Activated CD8-positive, alpha-beta memory T cell treated with anti-CD3 and anti-CD28 coated beads, Interleukin-2, amount 50 U/mL, for 48 hours (primary cell): Measurements from ENCODE around the gene PLXNB3.
"Not testable (repeated sequence)": the region's sequence is repeated elsewhere in the genome, so short reads cannot be mapped to it uniquely, and the experiment has no call there.

ENCODE experiments used
- DNase-seq: peaks from one replicate; pipeline ENCODE4 v3.0.0-alpha.2; 2020

The PLXNB3 gene

GRCh38 chrX:153733651-153734240, 30.3 kb upstream of the PLXNB3 start:
- no peak for DNase-seq

- DNase-seq: no peak
Observed at GRCh38 chrX:153734871-153735270, 29.2 kb upstream of the PLXNB3 start.

GRCh38 chrX:153735274-153735673, 28.8 kb upstream of the PLXNB3 start:
- DNase-seq: no peak

GRCh38 chrX:153736071-153736820, 27.8 kb upstream of the PLXNB3 start:
- DNase-seq: no peak

- no peak for DNase-seq
Observed at GRCh38 chrX:153736871-153737441, 27.1 kb upstream of the PLXNB3 start.

GRCh38 chrX:153738056-153738605, 25.9 kb upstream of the PLXNB3 start:
- DNase-seq: no peak

GRCh38 chrX:153739754-153740486, 24.1 kb upstream of the PLXNB3 start:
- DNase-seq: no peak

- DNase-seq: no peak
Observed at GRCh38 chrX:153740631-153741222, 23.3 kb upstream of the PLXNB3 start.

- DNase-seq: no peak
Observed at GRCh38 chrX:153741446-153741845, 22.6 kb upstream of the PLXNB3 start.

GRCh38 chrX:153742111-153742510, 21.9 kb upstream of the PLXNB3 start:
- not testable (repeated sequence) for DNase-seq

- DNase-seq: not testable (repeated sequence)
Observed at GRCh38 chrX:153742796-153743467, 21.1 kb upstream of the PLXNB3 start.

GRCh38 chrX:153743468-153744209, 20.4 kb upstream of the PLXNB3 start:
- DNase-seq: not testable (repeated sequence)

GRCh38 chrX:153744210-153745066, 19.6 kb upstream of the PLXNB3 start:
- DNase-seq: no peak

GRCh38 chrX:153745067-153745433, 19.0 kb upstream of the PLXNB3 start:
- not testable (repeated sequence) for DNase-seq

- no peak for DNase-seq
Observed at GRCh38 chrX:153746359-153746758, 17.7 kb upstream of the PLXNB3 start.

GRCh38 chrX:153746991-153747390, 17.1 kb upstream of the PLXNB3 start:
- not testable (repeated sequence) for DNase-seq

GRCh38 chrX:153749017-153749416, 15.0 kb upstream of the PLXNB3 start:
- not testable (repeated sequence) for DNase-seq

- DNase-seq: no peak
Observed at GRCh38 chrX:153750127-153750774, 13.8 kb upstream of the PLXNB3 start.

- DNase-seq: no peak
Observed at GRCh38 chrX:153755136-153755535, 8.9 kb upstream of the PLXNB3 start.

GRCh38 chrX:153761863-153762262, 2.2 kb upstream of the PLXNB3 start:
- no peak for DNase-seq
